ENCODE results near the gene PRELID1. TPM values are rescaled to one million over a fixed set of nuclear protein-coding genes. Genes with fewer than 3 reads are reported as not detected.

Gene PRELID1
- polyA plus RNA-seq, 3 donors: 264 to 510 (median 490) TPM

- Histone ChIP-seq H2AFZ (ENCODE audit: insufficient read depth, low read depth, low read length, poor library complexity, severe bottlenecking) (no peak overlapping the region), H4K20me1 (ENCODE audit: insufficient read depth, low read length) (peaks cover 10% of the 10 kb centered on the region), H3K36me3 (replicated peaks in 1 of 2; ENCODE audit: control insufficient read depth in 1 of 2, insufficient read depth in 2 of 2, low read length in 2 of 2) (peaks cover 82 to 100% of the 10 kb centered on the region in 2 donors), H3K27me3 (ENCODE audit: control insufficient read depth in 2 of 2, insufficient read depth in 2 of 2, low read length in 2 of 2) (no peaks in the 10 kb centered on the region), H3K79me2 (ENCODE audit: insufficient read depth, low read length) (no peaks in the 10 kb centered on the region), H3K9me3 (replicated peaks in 1 of 2; ENCODE audit: control insufficient read depth in 1 of 2, insufficient read depth in 1 of 2, low read length in 2 of 2) (no peaks in the 10 kb centered on the region), H3K4me1 (ENCODE audit: control insufficient read depth in 1 of 2, insufficient read depth in 2 of 2, low read length in 2 of 2) (no peaks in the 10 kb centered on the region), H3K9ac (ENCODE audit: insufficient read depth, low read length, poor library complexity, severe bottlenecking) (no peak overlapping the region), H3K4me2 (replicated peaks; ENCODE audit: extremely low read depth, low read length, poor library complexity, severe bottlenecking) (no peak overlapping the region), H3K27ac (ENCODE audit: low read depth in 1 of 2, low read length in 2 of 2) (no peak overlapping the region), H3K4me3 (replicated peaks in 1 of 3; ENCODE audit: low read depth in 2 of 3, low read length in 3 of 3) (no peak overlapping the region)
- Mint-ChIP-seq H3K27me3 (ENCODE audit: low read depth in 3 of 3) (peaks cover 0 to 2% (median 1%) of the 10 kb centered on the region in 3 donors), H3K4me3 (no peak overlapping the region), H3K9me3 (no peaks in the 10 kb centered on the region), H3K4me1 (no peaks in the 10 kb centered on the region), H3K27ac (peak overlapping the region in 1 of 7 donors; percentile 39), H3K36me3 (peaks cover 84 to 95% of the 10 kb centered on the region in 2 donors)
- no CpG with 5 or more reads among the region's 7 CpGs for WGBS (ENCODE audit: insufficient coverage)
- intact Hi-C loops (cut with micrococcal nuclease): no loop called here
- TF ChIP-seq CTCF (IDR thresholded peaks at IDR 0.05): no peak
- DNase-seq: no peak
Measured at GRCh38 chr5:177269232-177269895, 34.2 kb upstream of the PRELID1 start.

DNA sequence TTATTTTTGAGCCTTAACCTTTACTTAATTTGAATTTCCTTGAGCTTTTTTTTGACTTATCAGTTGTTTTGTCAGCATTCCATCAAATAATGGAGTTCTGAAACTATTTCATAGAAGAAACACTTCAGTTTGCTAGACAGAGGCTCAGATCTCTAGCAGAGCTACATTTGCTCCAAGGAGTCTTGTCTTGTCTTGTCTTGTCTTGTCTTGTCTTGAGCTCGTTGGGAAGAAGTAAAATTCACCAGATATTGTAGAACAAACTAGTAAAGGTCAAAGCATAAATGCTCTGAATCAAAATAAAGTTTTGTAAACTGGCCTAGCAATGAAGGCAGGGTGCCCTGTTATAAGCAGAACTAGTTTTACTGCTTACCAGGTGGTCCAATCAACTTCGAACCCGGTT, 33.6 kb upstream of the PRELID1 start:
- Mint-ChIP-seq H3K4me3 (no peak overlapping the region), H3K9me3 (no peaks in the 10 kb centered on the region), H3K27ac (no peak overlapping the region), H3K4me1 (no peaks in the 10 kb centered on the region), H3K36me3 (peaks cover 83 to 95% of the 10 kb centered on the region in 2 donors), H3K27me3 (ENCODE audit: low read depth in 3 of 3) (peaks cover 0 to 2% (median 1%) of the 10 kb centered on the region in 3 donors)
- Histone ChIP-seq H3K4me3 (replicated peaks in 1 of 3; ENCODE audit: low read depth in 2 of 3, low read length in 3 of 3) (no peak overlapping the region), H3K9me3 (replicated peaks in 1 of 2; ENCODE audit: control insufficient read depth in 1 of 2, insufficient read depth in 1 of 2, low read length in 2 of 2) (no peaks in the 10 kb centered on the region), H3K4me2 (replicated peaks; ENCODE audit: extremely low read depth, low read length, poor library complexity, severe bottlenecking) (no peak overlapping the region), H3K79me2 (ENCODE audit: insufficient read depth, low read length) (no peaks in the 10 kb centered on the region), H4K20me1 (ENCODE audit: insufficient read depth, low read length) (peaks cover 10% of the 10 kb centered on the region), H3K27ac (ENCODE audit: low read depth in 1 of 2, low read length in 2 of 2) (no peak overlapping the region), H3K4me1 (ENCODE audit: control insufficient read depth in 1 of 2, insufficient read depth in 2 of 2, low read length in 2 of 2) (no peaks in the 10 kb centered on the region), H3K9ac (ENCODE audit: insufficient read depth, low read length, poor library complexity, severe bottlenecking) (no peak overlapping the region), H3K27me3 (ENCODE audit: control insufficient read depth in 2 of 2, insufficient read depth in 2 of 2, low read length in 2 of 2) (no peaks in the 10 kb centered on the region), H3K36me3 (replicated peaks in 1 of 2; ENCODE audit: control insufficient read depth in 1 of 2, insufficient read depth in 2 of 2, low read length in 2 of 2) (peaks cover 81 to 100% of the 10 kb centered on the region in 2 donors), H2AFZ (ENCODE audit: insufficient read depth, low read depth, low read length, poor library complexity, severe bottlenecking) (no peak overlapping the region)
- TF ChIP-seq CTCF (IDR thresholded peaks at IDR 0.05): no peak
- DNase-seq: no peak
- intact Hi-C loops (cut with micrococcal nuclease): no loop called here
- WGBS (ENCODE audit: insufficient coverage): 80% methylated on average over 1 of the region's 3 CpGs

Measured in CD14-positive monocyte (primary cell).